ENCODE results near the gene CST3. TPM values are rescaled to one million over a fixed set of nuclear protein-coding genes. Genes with fewer than 3 reads are reported as not detected.

CST3 gene
- total RNA-seq, 1 experiment from 2014 or later = 181 TPM

DNA sequence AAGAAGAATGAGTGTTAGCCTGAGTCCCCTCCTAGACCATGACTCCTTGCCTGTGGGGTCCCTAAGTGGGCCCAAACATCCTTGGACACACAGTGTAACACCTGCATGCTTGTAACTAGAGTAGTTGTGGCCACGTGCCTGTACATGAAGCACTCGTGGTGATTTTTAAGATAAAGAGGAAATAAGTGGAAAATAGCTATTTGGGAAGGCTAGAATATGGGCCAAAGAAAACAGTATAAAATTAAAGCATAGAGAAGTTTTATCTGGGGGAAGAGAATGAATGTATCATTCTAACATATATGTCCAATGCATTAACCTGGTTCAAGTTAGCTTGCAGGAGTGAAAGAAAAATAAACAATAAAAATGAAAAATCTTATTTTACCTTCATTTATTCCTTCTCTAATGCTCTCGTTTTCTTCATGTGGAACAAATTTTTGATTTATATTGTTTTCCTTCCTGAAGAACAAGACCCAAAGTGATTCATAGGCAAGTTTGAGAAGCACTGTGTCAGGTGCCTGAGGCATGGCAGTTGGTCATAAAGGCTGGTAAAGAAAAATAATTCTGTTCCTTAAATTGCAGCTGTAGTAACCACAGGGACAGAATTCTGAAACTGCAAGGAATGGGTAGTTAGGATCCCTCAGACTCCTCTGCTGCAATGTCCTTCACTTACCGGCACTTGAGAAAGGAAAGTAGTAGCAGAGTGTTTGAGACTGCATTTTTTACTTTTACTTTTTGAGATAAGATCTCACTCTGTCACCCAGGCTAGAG lies 8.5 kb upstream of the CST3 start (continued):
- TF ChIP-seq, protein P1, sequence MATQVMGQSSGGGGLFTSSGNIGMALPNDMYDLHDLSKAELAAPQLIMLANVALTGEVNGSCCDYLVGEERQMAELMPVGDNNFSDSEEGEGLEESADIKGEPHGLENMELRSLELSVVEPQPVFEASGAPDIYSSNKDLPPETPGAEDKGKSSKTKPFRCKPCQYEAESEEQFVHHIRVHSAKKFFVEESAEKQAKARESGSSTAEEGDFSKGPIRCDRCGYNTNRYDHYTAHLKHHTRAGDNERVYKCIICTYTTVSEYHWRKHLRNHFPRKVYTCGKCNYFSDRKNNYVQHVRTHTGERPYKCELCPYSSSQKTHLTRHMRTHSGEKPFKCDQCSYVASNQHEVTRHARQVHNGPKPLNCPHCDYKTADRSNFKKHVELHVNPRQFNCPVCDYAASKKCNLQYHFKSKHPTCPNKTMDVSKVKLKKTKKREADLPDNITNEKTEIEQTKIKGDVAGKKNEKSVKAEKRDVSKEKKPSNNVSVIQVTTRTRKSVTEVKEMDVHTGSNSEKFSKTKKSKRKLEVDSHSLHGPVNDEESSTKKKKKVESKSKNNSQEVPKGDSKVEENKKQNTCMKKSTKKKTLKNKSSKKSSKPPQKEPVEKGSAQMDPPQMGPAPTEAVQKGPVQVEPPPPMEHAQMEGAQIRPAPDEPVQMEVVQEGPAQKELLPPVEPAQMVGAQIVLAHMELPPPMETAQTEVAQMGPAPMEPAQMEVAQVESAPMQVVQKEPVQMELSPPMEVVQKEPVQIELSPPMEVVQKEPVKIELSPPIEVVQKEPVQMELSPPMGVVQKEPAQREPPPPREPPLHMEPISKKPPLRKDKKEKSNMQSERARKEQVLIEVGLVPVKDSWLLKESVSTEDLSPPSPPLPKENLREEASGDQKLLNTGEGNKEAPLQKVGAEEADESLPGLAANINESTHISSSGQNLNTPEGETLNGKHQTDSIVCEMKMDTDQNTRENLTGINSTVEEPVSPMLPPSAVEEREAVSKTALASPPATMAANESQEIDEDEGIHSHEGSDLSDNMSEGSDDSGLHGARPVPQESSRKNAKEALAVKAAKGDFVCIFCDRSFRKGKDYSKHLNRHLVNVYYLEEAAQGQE (IDR thresholded peaks at IDR 0.05; ENCODE audit: low read depth) = no peak
- TF ChIP-seq ZNF274 (IDR thresholded peaks at IDR 0.05; ENCODE audit: low read depth, low read length) (no peak), POLR2A (IDR thresholded peaks at IDR 0.05; ENCODE audit: borderline replicate concordance, extremely low read depth, insufficient read depth, insufficient read length) (no peak), EZH2 (IDR thresholded peaks at IDR 0.05) (no peak)
- TF ChIP-seq, protein P2, sequence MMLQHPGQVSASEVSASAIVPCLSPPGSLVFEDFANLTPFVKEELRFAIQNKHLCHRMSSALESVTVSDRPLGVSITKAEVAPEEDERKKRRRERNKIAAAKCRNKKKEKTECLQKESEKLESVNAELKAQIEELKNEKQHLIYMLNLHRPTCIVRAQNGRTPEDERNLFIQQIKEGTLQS (IDR thresholded peaks at IDR 0.05) = no peak

DNA sequence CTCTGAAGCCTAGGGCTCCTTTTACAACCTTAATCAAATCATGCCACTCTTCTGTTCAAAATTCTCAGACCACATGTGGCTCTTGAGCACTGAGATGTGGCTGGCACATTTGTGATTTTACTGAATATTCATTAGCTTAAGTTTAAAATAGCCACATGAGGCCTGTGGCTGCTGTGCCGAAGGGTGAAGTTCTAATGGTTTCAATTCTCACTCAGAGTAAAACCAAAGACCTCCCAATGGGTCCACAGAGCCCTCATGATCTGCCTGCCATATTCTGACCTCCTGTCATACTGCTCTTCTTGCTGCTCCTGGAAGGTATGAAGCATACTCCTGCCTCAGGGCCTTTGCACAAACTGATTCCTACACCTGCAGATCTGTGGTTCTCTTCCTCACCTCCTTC lies 7.8 kb upstream of the CST3 start:
- ChIA-PET RAD21 (ENCODE audit: low non-redundant PET in 1 of 2, low total read pairs in 2 of 2, uncharacterized antibody in 2 of 2, unreplicated experiment in 2 of 2) (no interaction called here), POLR2A (no interaction called here), CTCF (no interaction called here)
- Histone ChIP-seq H2AFZ (ENCODE audit: low read depth, low read length, poor library complexity, severe bottlenecking) (no peak overlapping the region), H3K27me3 (ENCODE audit: insufficient read depth, low read length) (no peaks in the 10 kb centered on the region), H3K79me2 (ENCODE audit: insufficient read depth, low read length) (no peaks in the 10 kb centered on the region), H3K36me3 (ENCODE audit: control insufficient read depth in 1 of 2, insufficient read depth in 2 of 2, low read length in 2 of 2) (no peaks in the 10 kb centered on the region), H3K4me2 (ENCODE audit: low read length) (no peak overlapping the region), H4K20me1 (ENCODE audit: insufficient read depth) (no peaks in the 10 kb centered on the region), H3K9me3 (ENCODE audit: control insufficient read depth in 1 of 2, insufficient read depth in 1 of 2, low read depth in 1 of 2, low read length in 2 of 2) (no peaks in the 10 kb centered on the region), H3K4me3 (replicated peaks in 1 of 2; ENCODE audit: low read depth in 1 of 2, low read length in 2 of 2) (no peak overlapping the region), H3K4me1 (ENCODE audit: control insufficient read depth in 1 of 2, insufficient read depth in 2 of 2, low read length in 2 of 2) (peaks cover 0 to 2% of the 10 kb centered on the region in 2 experiments; a peak in 1 of 4 replicates), H3K27ac (ENCODE audit: low read depth, low read length) (no peak overlapping the region), H3K9me2 (ENCODE audit: insufficient read depth) (no peaks in the 10 kb centered on the region), H3K9ac (ENCODE audit: low read length) (no peak overlapping the region)
- no TSS peak for BruUV-seq (replicated peaks)
- DNase-seq (ENCODE audit: low read depth, low spot score) (no peak), ATAC-seq (no peak)
- intact Hi-C loops (cut with micrococcal nuclease) = no loop called here
- TF ChIP-seq CBX3 (IDR thresholded peaks at IDR 0.05; ENCODE audit: low read depth) (no peak), CEBPB (IDR thresholded peaks at IDR 0.05; ENCODE audit: low read depth) (no peak), ELF1 (IDR thresholded peaks at IDR 0.05; ENCODE audit: borderline replicate concordance, low read depth) (no peak), TCF7L2 (IDR thresholded peaks at IDR 0.05; ENCODE audit: borderline replicate concordance, extremely low read depth, insufficient read depth, insufficient read length) (no peak), EZH2 (IDR thresholded peaks at IDR 0.05) (no peak), ZFX (IDR thresholded peaks at IDR 0.05) (no peak), RAD21 (IDR thresholded peaks at IDR 0.05; ENCODE audit: low read depth) (no peak), SP1 (IDR thresholded peaks at IDR 0.05; ENCODE audit: low read depth) (no peak), POLR2A (IDR thresholded peaks at IDR 0.05; ENCODE audit: borderline replicate concordance, extremely low read depth, insufficient read depth, insufficient read length) (no peak), FOSL1 (IDR thresholded peaks at IDR 0.05; ENCODE audit: low read depth) (no peak), JUND (IDR thresholded peaks at IDR 0.05) (no peak)
- TF ChIP-seq, protein P1 (IDR thresholded peaks at IDR 0.05; ENCODE audit: low read depth) = no peak
- TF ChIP-seq, protein P3, sequence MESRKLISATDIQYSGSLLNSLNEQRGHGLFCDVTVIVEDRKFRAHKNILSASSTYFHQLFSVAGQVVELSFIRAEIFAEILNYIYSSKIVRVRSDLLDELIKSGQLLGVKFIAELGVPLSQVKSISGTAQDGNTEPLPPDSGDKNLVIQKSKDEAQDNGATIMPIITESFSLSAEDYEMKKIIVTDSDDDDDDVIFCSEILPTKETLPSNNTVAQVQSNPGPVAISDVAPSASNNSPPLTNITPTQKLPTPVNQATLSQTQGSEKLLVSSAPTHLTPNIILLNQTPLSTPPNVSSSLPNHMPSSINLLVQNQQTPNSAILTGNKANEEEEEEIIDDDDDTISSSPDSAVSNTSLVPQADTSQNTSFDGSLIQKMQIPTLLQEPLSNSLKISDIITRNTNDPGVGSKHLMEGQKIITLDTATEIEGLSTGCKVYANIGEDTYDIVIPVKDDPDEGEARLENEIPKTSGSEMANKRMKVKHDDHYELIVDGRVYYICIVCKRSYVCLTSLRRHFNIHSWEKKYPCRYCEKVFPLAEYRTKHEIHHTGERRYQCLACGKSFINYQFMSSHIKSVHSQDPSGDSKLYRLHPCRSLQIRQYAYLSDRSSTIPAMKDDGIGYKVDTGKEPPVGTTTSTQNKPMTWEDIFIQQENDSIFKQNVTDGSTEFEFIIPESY (IDR thresholded peaks at IDR 0.05; ENCODE audit: extremely low read depth, insufficient replicate concordance, low read length) = no peak

Data from HCT116 (cell line).